PC-3 (cell line): ENCODE results near the gene TP53I13. TPM values are rescaled to one million over a fixed set of nuclear protein-coding genes. Genes with fewer than 3 reads are reported as not detected.

ENCODE experiments used
- ATAC-seq: fragments of 200-7000 bp; cut with Tn5 transposase; 2 replicates; pipeline ENCODE4 v1.9.1; 2020; ENCODE audit warnings: mild to moderate bottlenecking, moderate library complexity
- BruUV-seq: library from RNA; stranded (reverse); fragments of 400-500 nt; replicated peaks from 2 replicates; lab custom pipeline; 2021; lab: Mats Ljungman, UMichigan
- CTCF ChIA-PET: fragments of 300-600 bp; sonication (Branson Sonifier 250); formaldehyde crosslinking; loops from one replicate; lab custom pipeline; 2022; ENCODE audit warnings: antibody characterized with exemption; lab: Charles Lee
- POLR2A ChIA-PET: fragments of 300-600 bp; sonication (Branson Sonifier 250); formaldehyde crosslinking; loops from one replicate; lab custom pipeline; 2022; ENCODE audit warnings: antibody characterized with exemption; ENCODE audit not compliant: unreplicated experiment; lab: Charles Lee
- DNase-seq: peaks from one replicate; pipeline ENCODE4 v3.0.0-alpha.2; 2015
- H2AFZ ChIP-seq: fragments of 300-600 bp; sonication (generic); 2 replicates; pipeline ENCODE4 v1.6.0; 2016; ENCODE audit warnings: antibody characterized with exemption, low read length
- H3F3A ChIP-seq: fragments of 300-600 bp; sonication (generic); one replicate; pipeline ENCODE4 v1.6.0; 2017; ENCODE audit warnings: antibody characterized with exemption, low read length, control low read depth, mild to moderate bottlenecking; ENCODE audit not compliant: unreplicated experiment
- H3K27ac ChIP-seq: fragments of 300-600 bp; sonication (generic); 2 replicates; pipeline ENCODE4 v1.5.1; 2016; ENCODE audit warnings: mild to moderate bottlenecking, low read length
- H3K27me3 ChIP-seq: fragments of 300-600 bp; sonication (generic); 2 replicates; pipeline ENCODE4 v1.6.1; 2016; ENCODE audit warnings: low read length, mixed read lengths
- H3K36me3 ChIP-seq: fragments of 300-600 bp; sonication (generic); 2 replicates; pipeline ENCODE4 v1.6.1; 2016; ENCODE audit warnings: low read depth, mixed run types, low read length, mixed read lengths
- H3K4me1 ChIP-seq: fragments of 300-600 bp; sonication (generic); 2 replicates; pipeline ENCODE4 v1.5.1; 2016; ENCODE audit warnings: low read length; ENCODE audit not compliant: insufficient read depth
- H3K4me2 ChIP-seq: fragments of 300-600 bp; sonication (generic); 2 replicates; pipeline ENCODE4 v1.6.0; 2016; ENCODE audit warnings: low read length
- H3K4me3 ChIP-seq: fragments of 300-600 bp; sonication (generic); 2 replicates; pipeline ENCODE4 v1.5.1; 2016; ENCODE audit warnings: mild to moderate bottlenecking, low read length, mixed read lengths
- H3K79me2 ChIP-seq: fragments of 300-600 bp; sonication (generic); 2 replicates; pipeline ENCODE4 v1.6.1; 2017; ENCODE audit warnings: low read length, mixed read lengths
- H3K9ac ChIP-seq: fragments of 300-600 bp; sonication (generic); 2 replicates; pipeline ENCODE4 v1.6.0; 2016; ENCODE audit warnings: mild to moderate bottlenecking, low read length
- H3K9me2 ChIP-seq: fragments of 300-600 bp; sonication (generic); replicated peaks from 2 replicates; pipeline ENCODE4 v1.6.1; 2016; ENCODE audit warnings: mixed run types, low read length, mixed read lengths
- H3K9me3 ChIP-seq: fragments of 300-600 bp; sonication (generic); 2 replicates; pipeline ENCODE4 v1.6.1; 2016; ENCODE audit warnings: low read length, mixed read lengths
- H4K20me1 ChIP-seq: fragments of 300-600 bp; sonication (generic); 2 replicates; pipeline ENCODE4 v1.6.1; 2016; ENCODE audit warnings: low read length, mixed read lengths
- EZH2 ChIP-seq: fragments of 300-600 bp; sonication (generic); IDR thresholded peaks from one replicate; pipeline ENCODE4 v1.6.1; 2017; ENCODE audit warnings: antibody characterized with exemption, mild to moderate bottlenecking, low read length; ENCODE audit not compliant: unreplicated experiment
- EZH2phosphoT487 ChIP-seq: fragments of 300-600 bp; sonication (generic); IDR thresholded peaks from 2 replicates; pipeline ENCODE4 v1.6.1; 2018; ENCODE audit warnings: mild to moderate bottlenecking, antibody characterized with exemption, low read length, borderline replicate concordance
- intact Hi-C: fragments of 100-400 bp; cut with micrococcal nuclease; formaldehyde crosslinking; loops from 2 replicates; pipeline ENCODE4 v1.9.0; 2023
- total RNA-seq: library from RNA; depleted of rRNA; stranded (reverse); fragments of >200 nt; gene quantifications from 2 replicates; pipeline ENCODE4 v1.2.3, GENCODE V29; 2014
- TF ChIP-seq, protein P1 (sequence below): fragments of 300-600 bp; sonication (generic); conservative IDR thresholded peaks from 2 replicates; pipeline ENCODE4 v1.5.1; 2017; ENCODE audit warnings: antibody characterized with exemption, low read depth, mild to moderate bottlenecking, low read length

Gene TP53I13
- total RNA-seq, 1 experiment from 2014 or later: 45.0 TPM

DNA sequence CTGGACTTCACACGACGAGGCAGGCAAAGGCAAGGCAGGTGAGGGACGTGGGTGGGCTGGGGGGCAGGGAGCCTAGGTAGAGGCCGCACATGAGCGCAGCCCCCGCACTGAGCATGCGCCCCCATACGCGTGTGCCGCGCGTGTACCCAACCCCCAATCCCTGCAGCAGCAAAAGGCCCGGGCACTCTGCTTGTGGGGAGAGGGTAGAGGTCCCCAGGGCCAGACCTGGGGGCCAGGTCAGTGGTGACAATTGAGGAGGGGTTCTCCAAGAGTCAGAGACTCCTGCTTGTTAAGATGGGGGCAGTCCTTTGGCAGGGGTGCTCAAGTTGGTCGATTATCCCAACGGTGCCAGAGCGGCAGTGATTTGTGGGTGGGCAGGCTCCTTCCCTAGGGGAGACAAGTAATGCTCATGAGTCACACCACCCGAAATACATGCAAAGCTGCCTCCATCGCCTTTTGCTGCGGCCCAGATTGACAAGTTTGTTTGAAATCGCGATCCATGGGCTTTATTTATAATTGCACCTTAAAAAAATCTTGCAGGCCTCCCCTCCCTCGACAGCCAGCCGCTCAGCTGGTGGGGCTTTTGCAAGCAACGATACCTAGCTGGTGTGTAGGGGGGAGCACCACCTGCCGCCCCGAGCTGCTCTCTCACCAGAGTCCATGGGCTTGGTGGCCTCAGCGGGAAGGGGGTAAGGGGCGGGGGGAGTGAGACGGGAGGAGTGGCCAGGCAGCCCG lies 22.1 kb downstream of the TP53I13 start:
- intact Hi-C loops: no loop called here
- no peak overlapping the region for H3K27ac ChIP-seq
- 0 out of 2 replicates have a peak overlapping the region, but pooled peaks have one; percentile 95 for H2AFZ ChIP-seq
- H3K27me3 ChIP-seq: no peaks in the 10 kb centered on the region
- H3K9me3 ChIP-seq: no peaks in the 10 kb centered on the region
- no peak for DNase-seq
- no peaks in the 10 kb centered on the region for H4K20me1 ChIP-seq
- no peaks in the 10 kb centered on the region for H3K9me2 ChIP-seq
- H3K4me2 ChIP-seq: no peak overlapping the region
- TF ChIP-seq EZH2phosphoT487 (no peak), EZH2 (no peak)
- TF ChIP-seq, protein P1, sequence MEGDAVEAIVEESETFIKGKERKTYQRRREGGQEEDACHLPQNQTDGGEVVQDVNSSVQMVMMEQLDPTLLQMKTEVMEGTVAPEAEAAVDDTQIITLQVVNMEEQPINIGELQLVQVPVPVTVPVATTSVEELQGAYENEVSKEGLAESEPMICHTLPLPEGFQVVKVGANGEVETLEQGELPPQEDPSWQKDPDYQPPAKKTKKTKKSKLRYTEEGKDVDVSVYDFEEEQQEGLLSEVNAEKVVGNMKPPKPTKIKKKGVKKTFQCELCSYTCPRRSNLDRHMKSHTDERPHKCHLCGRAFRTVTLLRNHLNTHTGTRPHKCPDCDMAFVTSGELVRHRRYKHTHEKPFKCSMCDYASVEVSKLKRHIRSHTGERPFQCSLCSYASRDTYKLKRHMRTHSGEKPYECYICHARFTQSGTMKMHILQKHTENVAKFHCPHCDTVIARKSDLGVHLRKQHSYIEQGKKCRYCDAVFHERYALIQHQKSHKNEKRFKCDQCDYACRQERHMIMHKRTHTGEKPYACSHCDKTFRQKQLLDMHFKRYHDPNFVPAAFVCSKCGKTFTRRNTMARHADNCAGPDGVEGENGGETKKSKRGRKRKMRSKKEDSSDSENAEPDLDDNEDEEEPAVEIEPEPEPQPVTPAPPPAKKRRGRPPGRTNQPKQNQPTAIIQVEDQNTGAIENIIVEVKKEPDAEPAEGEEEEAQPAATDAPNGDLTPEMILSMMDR: no peak
- ChIA-PET POLR2A (interaction anchor here (0.7 kb wide), 1 partner anchor 10 kb away, joined by 9 read pairs; no protein-coding TSS in a partner anchor), CTCF (interaction anchor here (1.1 to 2.5 kb wide), 2 partner anchors 12 to 27 kb away, joined by 4 to 26 read pairs; no protein-coding TSS in a partner anchor)
- no peaks in the 10 kb centered on the region for H3F3A ChIP-seq
- H3K4me1 ChIP-seq: peaks cover 49% of the 10 kb centered on the region
- ATAC-seq: no peak
- no peak overlapping the region for H3K4me3 ChIP-seq
- H3K36me3 ChIP-seq: no peaks in the 10 kb centered on the region
- H3K79me2 ChIP-seq: peaks cover 40% of the 10 kb centered on the region
- BruUV-seq: no TSS peak
- no peak overlapping the region for H3K9ac ChIP-seq

DNA sequence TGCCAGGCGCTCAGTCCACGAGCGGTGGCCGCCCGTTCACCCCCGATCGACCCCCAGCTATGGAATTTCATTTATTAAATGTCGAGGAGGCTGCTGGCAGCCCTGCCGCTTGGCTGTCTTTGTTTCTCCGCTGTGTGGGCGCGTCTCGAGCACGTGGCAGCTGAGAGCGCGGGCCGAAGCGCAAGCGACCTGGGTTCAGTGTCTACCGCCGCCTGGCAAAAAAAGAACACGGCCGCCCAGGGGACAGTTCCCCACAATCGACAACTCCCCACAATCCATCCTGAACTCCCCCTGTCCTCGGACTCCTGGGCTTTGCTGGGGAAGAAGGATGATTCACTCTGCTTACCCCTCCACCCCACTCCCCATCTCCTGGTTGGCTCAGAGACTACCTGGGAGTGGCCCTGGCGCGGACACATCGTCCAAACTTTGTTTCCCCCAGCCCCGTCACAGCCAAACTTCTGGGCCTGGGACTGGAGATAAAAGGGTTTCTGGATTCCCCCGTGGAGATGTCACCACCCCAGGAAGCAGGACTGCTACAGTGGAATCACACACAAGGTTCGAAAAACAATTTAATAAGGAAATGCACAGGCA lies 22.7 kb downstream of the TP53I13 start:
- DNase-seq (no peak), ATAC-seq (no peak)
- no TSS peak for BruUV-seq
- H3K27ac ChIP-seq: no peak overlapping the region
- H3K9me2 ChIP-seq: no peaks in the 10 kb centered on the region
- TF ChIP-seq EZH2phosphoT487 (no peak), EZH2 (no peak)
- TF ChIP-seq, protein P1: no peak
- H3K27me3 ChIP-seq: no peaks in the 10 kb centered on the region
- no peaks in the 10 kb centered on the region for H3K36me3 ChIP-seq
- peak overlapping the region; percentile 13; the same call in 1 of the 2 replicates for H3K4me3 ChIP-seq
- intact Hi-C loops: no loop called here
- ChIA-PET CTCF (interaction anchor here (1.1 to 2.5 kb wide), 3 partner anchors 12 to 221 kb away, joined by 4 to 26 read pairs (median 6); no protein-coding TSS in a partner anchor), POLR2A (interaction anchor here (0.7 kb wide), 1 partner anchor 10 kb away, joined by 9 read pairs; no protein-coding TSS in a partner anchor)
- no peak overlapping the region for H3K9ac ChIP-seq
- H3K4me2 ChIP-seq: peak overlapping the region; percentile 82
- H3K79me2 ChIP-seq: peaks cover 35% of the 10 kb centered on the region
- no peaks in the 10 kb centered on the region for H3F3A ChIP-seq
- no peaks in the 10 kb centered on the region for H3K9me3 ChIP-seq
- H3K4me1 ChIP-seq: peaks cover 49% of the 10 kb centered on the region
- H4K20me1 ChIP-seq: no peaks in the 10 kb centered on the region
- peak overlapping the region; percentile 69 for H2AFZ ChIP-seq
